NCI-H345 (cell line): ENCODE data around the gene RASL10B.
"Not testable (repeated sequence)": the region's sequence is repeated elsewhere in the genome, so short reads cannot be mapped to it uniquely, and the experiment has no call there.

Source experiments
- DNase-seq: peaks from one replicate; lab custom pipeline; 2025; lab: John Stamatoyannopoulos, UW

The RASL10B gene

DNA sequence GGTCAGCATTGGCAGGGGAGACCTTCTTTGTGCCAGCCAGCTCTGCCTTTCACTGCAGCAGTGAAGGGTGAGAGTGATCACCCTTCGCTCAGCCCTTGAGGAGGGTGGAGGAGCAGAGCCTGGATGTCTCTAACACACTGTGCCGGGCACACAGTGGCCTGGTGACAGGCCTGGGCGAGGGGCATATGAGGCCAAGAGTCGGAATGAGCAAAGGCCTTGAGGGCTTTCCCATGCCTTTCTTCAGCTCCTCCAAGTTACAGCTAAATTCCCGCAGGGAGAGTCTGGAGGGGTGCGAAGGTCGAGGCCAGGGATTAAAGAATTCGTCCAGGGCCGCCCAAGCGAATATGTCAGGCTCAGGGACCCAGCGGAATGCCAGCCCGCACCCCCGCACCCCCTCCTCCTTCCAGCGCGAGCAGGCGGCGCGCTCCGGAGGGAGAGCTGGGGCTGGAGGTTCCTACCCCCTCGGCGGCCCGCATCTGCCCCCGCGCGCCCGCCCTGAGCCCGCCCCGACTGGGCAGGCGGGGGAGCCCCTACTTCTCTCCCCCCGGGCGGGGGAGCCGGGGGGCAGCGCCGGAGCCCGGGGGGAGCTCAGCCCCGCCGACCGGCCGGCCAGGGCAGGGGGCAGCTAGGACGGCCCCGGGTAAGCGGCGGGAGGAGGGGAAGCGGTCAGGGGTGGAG, at the start of gene RASL10B:
Gene RASL10B (plus strand): TSS at position 401 of the 678 bp plus-strand sequence. CDS start 3,546 bp downstream, outside the sequence.
- no peak for DNase-seq

DNA sequence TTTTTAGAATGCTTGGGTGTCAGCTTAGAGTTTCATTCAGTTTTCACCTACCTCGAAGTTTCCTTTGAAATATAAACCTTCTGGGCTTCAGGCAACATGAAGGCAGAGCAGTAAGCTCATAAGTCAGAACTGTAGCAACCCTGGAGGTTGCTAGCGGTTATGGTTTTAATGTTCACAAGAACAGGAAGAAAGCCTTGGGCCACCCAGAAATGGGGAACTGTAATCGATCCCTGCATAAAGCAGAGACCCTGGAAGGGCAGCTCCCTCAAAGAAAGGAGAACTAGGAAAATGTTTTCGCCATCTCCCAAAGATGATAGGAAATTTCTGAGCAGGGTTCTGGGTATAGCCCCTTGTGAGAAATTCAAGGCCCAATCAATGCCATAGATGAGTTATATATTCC, 47.8 kb upstream of the RASL10B start:
- no peak for DNase-seq

GRCh38 chr17:35684055-35684802, 47.2 kb upstream of the RASL10B start:
- no peak for DNase-seq

- DNase-seq = no peak
Observed at GRCh38 chr17:35692512-35693210, 38.8 kb upstream of the RASL10B start.

GRCh38 chr17:35693662-35694061, 37.8 kb upstream of the RASL10B start:
- DNase-seq = no peak

DNA sequence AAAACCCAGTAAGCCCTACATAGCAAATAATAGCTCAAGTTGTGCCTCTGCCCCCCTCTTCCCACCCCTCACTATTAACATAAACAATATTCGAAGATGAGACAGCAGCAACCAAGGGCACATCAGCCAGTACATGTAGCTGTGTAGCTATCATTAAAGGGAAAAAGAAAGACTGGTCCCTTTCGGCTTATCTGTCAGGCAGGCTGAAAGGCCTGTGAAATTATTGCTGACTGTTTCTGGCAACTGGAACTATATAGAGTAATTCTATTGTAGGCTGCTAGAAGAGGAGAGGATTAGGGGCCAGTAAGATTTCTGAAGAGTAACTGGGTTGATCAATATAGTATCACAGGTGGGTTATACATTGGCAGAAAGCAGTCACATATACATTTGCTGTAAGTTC, 36.5 kb upstream of the RASL10B start:
- no peak for DNase-seq

GRCh38 chr17:35695613-35696012, 35.8 kb upstream of the RASL10B start:
- DNase-seq = no peak

- DNase-seq = no peak
Observed at GRCh38 chr17:35698800-35699199, 32.6 kb upstream of the RASL10B start.

- no peak for DNase-seq
Observed at GRCh38 chr17:35700150-35700549, 31.3 kb upstream of the RASL10B start.

DNA sequence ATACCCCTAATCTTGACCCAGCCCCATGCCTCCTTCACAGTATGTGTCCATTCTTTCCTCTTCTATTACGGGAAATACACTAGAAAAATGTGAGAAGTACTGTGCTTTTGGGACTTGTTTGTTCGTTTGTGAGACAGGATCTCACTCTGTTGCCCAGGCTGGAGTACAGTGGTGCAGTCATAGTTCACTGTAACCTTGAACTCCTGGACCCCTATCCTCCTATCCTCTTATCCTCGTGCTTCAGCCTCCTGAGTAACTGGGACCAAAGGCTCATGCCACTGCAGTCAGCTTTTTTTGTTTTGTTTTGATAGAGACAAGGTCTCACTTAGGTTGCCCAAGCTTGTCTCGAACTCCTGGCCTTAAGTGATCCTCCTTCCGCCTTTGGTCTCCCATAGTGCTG, 29.9 kb upstream of the RASL10B start:
- no peak for DNase-seq

DNA sequence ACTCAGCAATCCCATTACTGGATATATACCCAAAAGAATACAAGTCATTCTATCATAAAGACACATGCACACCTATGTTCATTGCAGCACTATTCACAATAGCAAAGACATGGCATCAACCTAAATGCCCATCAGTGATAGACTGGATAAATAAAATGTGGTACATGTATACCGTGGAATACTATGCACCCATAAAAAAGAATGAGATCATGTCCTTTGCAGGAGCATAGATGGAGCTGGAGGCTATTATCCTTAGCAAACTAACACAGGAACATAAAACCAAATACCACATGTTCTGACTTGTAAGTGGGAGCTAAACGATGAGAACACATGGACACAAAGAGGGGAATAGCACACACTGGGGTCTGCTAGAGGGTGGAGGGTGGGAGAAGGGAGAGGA, 28.1 kb upstream of the RASL10B start:
- DNase-seq = not testable (repeated sequence)

DNA sequence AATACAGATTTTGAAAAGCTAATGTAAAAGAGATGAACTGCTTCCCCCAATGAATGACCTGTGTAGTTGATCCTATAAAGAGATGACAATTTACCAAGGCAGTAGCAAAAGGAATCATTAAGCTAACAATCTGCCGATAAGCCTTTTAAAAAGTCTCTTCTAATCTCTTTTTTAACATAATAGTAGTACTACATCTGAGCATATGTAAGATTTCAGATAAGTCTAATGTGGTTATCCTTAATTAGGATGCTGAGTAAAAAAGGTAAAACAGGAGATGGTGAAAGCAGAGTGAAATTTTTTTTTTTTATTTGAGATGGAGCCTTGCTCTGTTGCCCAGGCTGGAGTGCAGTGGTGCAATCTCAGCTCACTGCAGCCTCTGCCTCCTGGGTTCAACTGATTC, 26.2 kb upstream of the RASL10B start:
- no peak for DNase-seq

DNA sequence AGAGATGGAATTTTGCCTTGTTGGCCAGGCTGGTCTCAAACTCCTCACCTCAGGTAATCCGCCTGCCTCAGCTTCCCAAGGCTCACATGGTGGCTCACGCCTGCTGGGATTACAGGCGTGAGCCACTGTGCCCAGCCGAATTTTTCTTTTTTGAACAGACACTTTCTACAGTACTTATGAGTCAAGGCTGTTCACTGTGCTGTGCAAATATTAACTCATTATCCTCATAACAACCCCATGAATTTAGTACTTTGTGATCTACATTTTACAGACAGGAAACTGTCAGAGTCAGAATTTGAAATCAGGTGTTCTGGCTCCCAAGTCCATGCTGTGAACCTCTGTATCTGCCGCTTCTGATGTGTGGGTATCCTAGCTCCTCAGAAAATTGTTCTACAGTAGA, 25.7 kb upstream of the RASL10B start:
- DNase-seq = no peak

DNA sequence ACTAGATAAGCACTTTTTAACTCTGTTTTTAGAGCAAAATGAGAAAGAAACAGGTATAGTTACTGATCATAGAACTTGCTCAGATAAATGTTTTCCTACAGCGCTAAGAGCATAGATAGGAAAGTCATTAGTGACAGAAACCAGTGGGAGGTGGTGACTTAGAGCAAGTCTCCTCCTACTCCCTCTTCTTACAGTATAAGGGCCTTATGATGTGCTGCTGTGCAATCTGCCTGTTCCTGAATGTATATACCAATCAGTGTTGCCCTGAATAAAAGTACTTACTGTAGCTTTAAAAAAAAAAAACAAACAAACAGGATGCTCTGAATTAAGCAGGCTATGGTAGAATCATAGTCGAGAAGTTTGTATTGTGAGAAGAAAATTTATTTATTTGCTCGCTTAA, 23.3 kb upstream of the RASL10B start:
- DNase-seq = no peak

GRCh38 chr17:35708951-35709350, 22.5 kb upstream of the RASL10B start:
- DNase-seq = no peak

- DNase-seq = no peak
Observed at GRCh38 chr17:35709874-35710273, 21.6 kb upstream of the RASL10B start.

DNA sequence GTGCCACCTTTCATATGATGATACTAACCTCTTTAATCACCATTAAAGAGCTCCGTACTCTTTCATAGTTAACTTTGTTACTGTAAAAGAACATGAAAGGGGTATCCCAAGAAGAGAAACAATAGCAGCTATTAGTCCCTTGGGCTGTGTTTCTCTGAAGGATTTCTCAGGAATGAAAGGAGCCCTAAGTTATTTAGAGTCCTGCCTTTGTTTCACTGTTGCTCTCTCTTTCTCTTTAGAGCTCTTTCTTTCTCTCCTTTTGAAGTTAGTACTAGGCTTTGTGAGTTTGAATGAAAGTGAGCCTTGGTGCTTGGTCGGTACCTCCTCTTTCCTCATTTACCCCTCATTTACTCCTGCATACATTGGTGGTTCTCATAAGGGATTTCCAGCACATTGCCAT, 20.5 kb upstream of the RASL10B start:
- DNase-seq = no peak

- DNase-seq = no peak
Observed at GRCh38 chr17:35713069-35713728, 18.2 kb upstream of the RASL10B start.

- no peak for DNase-seq
Observed at GRCh38 chr17:35714988-35715387, 16.5 kb upstream of the RASL10B start.

DNA sequence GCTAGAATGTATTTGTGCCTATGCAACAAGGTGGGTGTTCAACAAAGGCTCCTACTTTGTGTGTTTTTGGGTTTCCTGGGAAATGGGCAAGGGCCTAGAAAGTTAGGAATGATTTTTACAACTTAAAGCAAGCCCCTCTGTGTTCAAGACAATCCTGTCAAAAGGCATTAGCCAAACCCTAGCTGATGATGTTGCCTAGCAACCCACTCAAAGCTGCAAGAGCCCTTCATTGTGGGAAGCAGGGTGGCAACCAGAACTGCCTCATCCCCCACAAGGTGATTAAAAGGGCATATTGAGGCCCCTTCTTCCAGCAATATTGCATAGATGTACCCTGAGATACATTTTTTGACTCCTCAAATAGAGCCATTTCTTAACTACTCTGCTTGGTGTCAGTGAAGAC, 16.0 kb upstream of the RASL10B start:
- DNase-seq = no peak

GRCh38 chr17:35716173-35716572, 15.3 kb upstream of the RASL10B start:
- no peak for DNase-seq

DNA sequence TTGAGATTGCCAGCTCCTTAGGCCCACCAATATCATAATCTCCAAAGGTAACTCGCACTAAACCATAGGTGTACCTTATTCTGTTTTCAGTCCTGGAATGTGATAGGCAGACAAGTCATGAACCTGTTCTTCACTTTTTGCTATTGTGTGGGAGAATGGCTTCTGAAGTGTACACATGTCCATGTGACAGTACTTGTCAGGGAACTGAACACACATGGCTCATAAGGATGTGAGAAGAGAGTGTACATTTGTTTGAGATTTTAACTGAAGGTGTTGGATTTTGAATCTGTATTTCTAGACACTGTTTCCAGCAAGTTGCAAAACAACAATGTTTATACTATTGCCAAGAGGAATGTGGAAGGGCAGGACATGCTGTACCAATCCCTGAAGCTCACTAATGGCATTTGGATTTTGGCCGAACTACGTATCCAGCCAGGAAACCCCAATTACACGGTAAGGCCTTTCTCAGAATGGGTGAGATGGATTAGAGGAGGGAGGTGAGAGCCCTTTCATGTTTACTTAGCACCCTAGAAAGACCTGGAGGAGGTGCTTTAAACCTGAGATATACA, 14.5 kb upstream of the RASL10B start:
- DNase-seq = no peak
